HCT116 (cell line): Measurements from ENCODE around the gene SMG5.
A peak's percentile ranks its signal among the peaks of the same experiment; 100 is the strongest.

ENCODE experiments used
- CEBPB ChIP-seq: IDR thresholded peaks from 2 replicates; pipeline ENCODE4 v1.6.1; 2012; ENCODE audit warnings: low read depth
- EZH2phosphoT487 ChIP-seq: fragments of 200-600 bp; IDR thresholded peaks from 2 replicates; pipeline ENCODE4 v1.6.1; 2018; ENCODE audit warnings: antibody characterized with exemption, borderline replicate concordance
- POLR2A ChIP-seq: IDR thresholded peaks from 2 replicates; pipeline ENCODE4 v1.7.0; 2011; ENCODE audit warnings: borderline replicate concordance; ENCODE audit not compliant: insufficient read depth, insufficient read length; ENCODE audit errors: extremely low read depth
- SP1 ChIP-seq: IDR thresholded peaks from 2 replicates; pipeline ENCODE4 v1.6.1; 2012; ENCODE audit warnings: low read depth
- YY1 ChIP-seq: IDR thresholded peaks from 2 replicates; pipeline ENCODE4 v1.6.1; 2011; ENCODE audit warnings: low read length, low read depth, moderate library complexity, mild to moderate bottlenecking; ENCODE audit not compliant: insufficient replicate concordance; ENCODE audit errors: extremely low read depth
- TF ChIP-seq, protein P1 (sequence below), 3 experiments: fragments of 200-600 bp in 1 of 3; sonication (generic) in 1 of 3; IDR thresholded peaks in 2 of 3; conservative IDR thresholded peaks in 1 of 3; 2 replicates each; pipeline ENCODE4 v1.5.1; 2012 to 2017; ENCODE audit warnings: low read depth in 2 of 3, low read length in 2 of 3, antibody characterized with exemption in 1 of 3, borderline replicate concordance in 1 of 3, control low read depth in 1 of 3, mild to moderate bottlenecking in 1 of 3, mixed read lengths in 1 of 3, mixed run types in 1 of 3, moderate library complexity in 1 of 3; ENCODE audit not compliant: insufficient read depth in 1 of 3

- TF ChIP-seq, protein P1, sequence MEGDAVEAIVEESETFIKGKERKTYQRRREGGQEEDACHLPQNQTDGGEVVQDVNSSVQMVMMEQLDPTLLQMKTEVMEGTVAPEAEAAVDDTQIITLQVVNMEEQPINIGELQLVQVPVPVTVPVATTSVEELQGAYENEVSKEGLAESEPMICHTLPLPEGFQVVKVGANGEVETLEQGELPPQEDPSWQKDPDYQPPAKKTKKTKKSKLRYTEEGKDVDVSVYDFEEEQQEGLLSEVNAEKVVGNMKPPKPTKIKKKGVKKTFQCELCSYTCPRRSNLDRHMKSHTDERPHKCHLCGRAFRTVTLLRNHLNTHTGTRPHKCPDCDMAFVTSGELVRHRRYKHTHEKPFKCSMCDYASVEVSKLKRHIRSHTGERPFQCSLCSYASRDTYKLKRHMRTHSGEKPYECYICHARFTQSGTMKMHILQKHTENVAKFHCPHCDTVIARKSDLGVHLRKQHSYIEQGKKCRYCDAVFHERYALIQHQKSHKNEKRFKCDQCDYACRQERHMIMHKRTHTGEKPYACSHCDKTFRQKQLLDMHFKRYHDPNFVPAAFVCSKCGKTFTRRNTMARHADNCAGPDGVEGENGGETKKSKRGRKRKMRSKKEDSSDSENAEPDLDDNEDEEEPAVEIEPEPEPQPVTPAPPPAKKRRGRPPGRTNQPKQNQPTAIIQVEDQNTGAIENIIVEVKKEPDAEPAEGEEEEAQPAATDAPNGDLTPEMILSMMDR (IDR thresholded peaks at IDR 0.05 in 2 of 3, conservative IDR thresholded peaks at IDR 0.05 in 1 of 3; ENCODE audit: borderline replicate concordance in 1 of 3, insufficient read depth in 1 of 3, low read depth in 2 of 3, low read length in 2 of 3): no peak
- TF ChIP-seq EZH2phosphoT487 (no peak), POLR2A (peak; percentile 74), CEBPB (no peak), SP1 (peak; percentile 84), YY1 (peak; percentile 99)
These were observed at the start of gene SMG5 for GRCh38 chr1:156282479-156283222.
